ENCODE results near the gene CRK. TPM values are rescaled to one million over a fixed set of nuclear protein-coding genes. Genes with fewer than 3 reads are reported as not detected.

The CRK gene
- total and polyA plus RNA-seq, 5 experiments from 2014 or later = 18.8 to 27.6 (median 22.0) TPM

DNA sequence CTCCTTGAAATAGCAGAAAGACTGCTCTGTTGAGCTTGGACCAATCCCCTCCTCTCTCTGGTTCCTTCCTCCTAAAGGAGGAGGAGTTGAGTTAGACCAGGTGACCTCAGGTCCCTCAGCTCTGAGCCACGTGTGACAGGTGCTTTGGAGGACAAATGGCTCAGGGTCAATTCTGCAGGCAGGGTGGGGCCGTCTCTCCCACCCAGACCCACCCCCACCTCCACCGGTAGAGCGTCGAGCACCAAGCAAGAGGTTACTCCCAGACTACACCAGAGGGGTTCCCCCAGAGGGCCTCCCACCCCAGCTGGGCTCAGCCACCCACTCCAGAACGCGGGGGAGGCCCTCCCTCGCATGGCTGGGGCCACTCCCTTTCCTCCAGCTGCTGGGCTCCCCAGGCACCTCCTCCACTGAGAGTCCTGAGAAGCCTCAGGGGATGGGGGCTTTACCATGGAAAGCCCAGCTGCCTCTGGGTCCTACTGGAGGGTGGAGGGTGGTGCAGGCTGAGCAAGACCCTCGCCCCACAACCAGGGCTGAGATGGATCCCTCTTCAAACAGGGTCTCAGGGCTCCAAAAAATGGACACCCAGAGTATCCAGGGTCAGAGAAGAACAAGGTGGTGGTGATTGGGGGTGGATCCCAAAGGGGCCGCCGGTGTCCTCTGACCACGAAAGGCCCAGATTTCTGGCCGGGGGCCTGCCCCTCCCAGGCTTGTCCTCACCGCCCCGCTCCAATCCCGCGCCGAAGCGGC is 28.8 kb upstream of the CRK start:
- peak; percentile 29 to 61 for ATAC-seq
- POLR2A ChIA-PET = interaction anchor here (0.7 to 0.9 kb wide), 2 partner anchors 29 to 31 kb away, joined by 3 read pairs; partner anchors contain the start of gene CRK
- Mint-ChIP-seq H3K4me1 (peaks cover 7 to 32% (median 24%) of the 10 kb centered on the region in 4 donors), H3K36me3 (no peaks in the 10 kb centered on the region), H3K27ac (peak overlapping the region in 8 of 10 donors; percentile 65 to 87 (median 78)), H3K9me3 (no peaks in the 10 kb centered on the region), H3K27me3 (no peaks in the 10 kb centered on the region), H3K4me3 (peak overlapping the region; percentile 67 to 89 (median 81))
- DNase-seq = peak in 9 of 10 donors; percentile 36 to 76 (median 53)

DNA sequence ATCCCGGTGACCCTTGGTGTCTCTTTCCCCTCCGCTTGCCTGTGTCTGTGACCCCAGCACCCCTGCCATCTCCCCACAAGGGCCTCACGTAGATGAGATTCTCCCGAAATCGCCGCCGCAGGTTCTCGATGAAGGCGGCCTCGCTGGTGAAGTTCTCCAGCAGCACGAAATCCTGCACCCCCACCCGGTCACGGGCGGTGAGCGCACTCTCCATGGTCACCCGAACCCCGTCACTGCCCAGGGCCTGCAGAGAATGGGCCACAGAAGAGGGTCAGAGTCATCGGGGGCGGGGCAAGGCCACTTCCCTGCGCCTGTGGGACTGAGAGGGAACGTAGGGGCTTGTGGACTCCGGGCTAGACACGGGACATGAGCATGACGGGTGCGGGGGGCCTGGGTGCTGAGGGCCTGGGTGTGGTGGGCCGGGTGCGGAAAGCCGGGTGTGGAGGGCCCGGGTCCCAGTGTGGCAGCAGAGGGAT is 28.1 kb upstream of the CRK start:
- peaks cover 7 to 27% (median 21%) of the 10 kb centered on the region in 4 donors for H3K4me1 Mint-ChIP-seq
- no peaks in the 10 kb centered on the region for H3K9me3 Mint-ChIP-seq
- POLR2A ChIA-PET = interaction anchor here (0.7 kb wide), 2 partner anchors 24 to 28 kb away, joined by 3 read pairs; partner anchors contain the start of gene CRK
- H3K4me3 Mint-ChIP-seq = peak overlapping the region in 8 of 10 donors; percentile 7 to 82 (median 70)
- H3K36me3 Mint-ChIP-seq = no peaks in the 10 kb centered on the region
- no peak for DNase-seq
- H3K27me3 Mint-ChIP-seq = no peaks in the 10 kb centered on the region
- ATAC-seq = no peak
- H3K27ac Mint-ChIP-seq = peak overlapping the region in 5 of 10 donors; percentile 21 to 81 (median 61)

DNA sequence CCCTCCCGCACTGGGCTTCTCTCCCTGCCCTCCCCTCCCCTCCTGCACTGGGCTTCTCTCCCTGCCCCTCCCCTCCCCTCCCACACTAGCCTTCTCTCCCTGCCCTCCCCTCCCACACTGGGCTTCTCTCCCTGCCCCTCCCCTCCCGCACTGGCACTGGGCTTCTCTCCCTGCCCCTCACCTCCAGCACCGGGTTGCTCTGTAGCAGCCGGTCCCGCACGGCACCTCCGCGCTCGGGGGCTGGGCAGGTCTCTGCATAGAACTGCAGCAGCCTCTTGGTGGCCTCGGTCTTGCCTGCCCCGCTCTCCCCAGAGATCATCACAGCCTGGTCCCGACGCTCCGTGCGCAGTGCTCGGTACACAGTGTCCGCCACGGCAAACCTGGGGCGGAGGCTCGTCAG is 26.6 kb upstream of the CRK start:
- no peaks in the 10 kb centered on the region for H3K36me3 Mint-ChIP-seq
- no peaks in the 10 kb centered on the region for H3K27me3 Mint-ChIP-seq
- H3K9me3 Mint-ChIP-seq = no peaks in the 10 kb centered on the region
- H3K4me3 Mint-ChIP-seq = peak overlapping the region in 1 of 10 donors; percentile 39
- no peak overlapping the region for H3K27ac Mint-ChIP-seq
- no peak for DNase-seq
- POLR2A ChIA-PET = no interaction called here
- no peak for ATAC-seq
- peaks cover 5 to 20% (median 15%) of the 10 kb centered on the region in 4 donors for H3K4me1 Mint-ChIP-seq

DNA sequence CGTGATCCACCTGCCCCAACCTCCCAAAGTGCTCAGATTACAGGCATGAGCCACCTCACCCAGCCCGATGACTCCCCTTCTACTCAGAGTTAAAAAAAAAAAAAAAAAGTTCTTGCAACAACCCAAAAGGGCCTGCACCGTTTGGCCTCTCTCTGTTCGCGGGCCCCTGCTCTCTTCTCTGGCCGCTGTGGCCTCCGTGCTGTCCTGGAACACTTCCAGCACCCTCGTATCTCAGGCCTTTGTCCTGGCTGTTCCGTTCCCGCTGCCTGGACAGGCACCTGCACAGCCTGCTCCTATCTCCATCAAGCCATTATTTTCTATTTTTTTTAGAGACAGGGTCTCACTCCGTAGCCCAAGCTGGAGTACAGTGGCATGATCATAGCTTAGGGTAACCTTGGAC is 25.7 kb upstream of the CRK start:
- peaks cover under 1 to 15% (median 8%) of the 10 kb centered on the region in 4 donors for H3K4me1 Mint-ChIP-seq
- H3K36me3 Mint-ChIP-seq = no peaks in the 10 kb centered on the region
- no peaks in the 10 kb centered on the region for H3K27me3 Mint-ChIP-seq
- POLR2A ChIA-PET = interaction anchor here (0.7 to 1.0 kb wide), 2 partner anchors 19 to 225 kb away, joined by 3 read pairs; no protein-coding TSS in a partner anchor
- H3K27ac Mint-ChIP-seq = peak overlapping the region in 4 of 10 donors; percentile 34 to 59 (median 42)
- H3K9me3 Mint-ChIP-seq = no peaks in the 10 kb centered on the region
- ATAC-seq (no peak), DNase-seq (no peak)
- H3K4me3 Mint-ChIP-seq = no peak overlapping the region

DNA sequence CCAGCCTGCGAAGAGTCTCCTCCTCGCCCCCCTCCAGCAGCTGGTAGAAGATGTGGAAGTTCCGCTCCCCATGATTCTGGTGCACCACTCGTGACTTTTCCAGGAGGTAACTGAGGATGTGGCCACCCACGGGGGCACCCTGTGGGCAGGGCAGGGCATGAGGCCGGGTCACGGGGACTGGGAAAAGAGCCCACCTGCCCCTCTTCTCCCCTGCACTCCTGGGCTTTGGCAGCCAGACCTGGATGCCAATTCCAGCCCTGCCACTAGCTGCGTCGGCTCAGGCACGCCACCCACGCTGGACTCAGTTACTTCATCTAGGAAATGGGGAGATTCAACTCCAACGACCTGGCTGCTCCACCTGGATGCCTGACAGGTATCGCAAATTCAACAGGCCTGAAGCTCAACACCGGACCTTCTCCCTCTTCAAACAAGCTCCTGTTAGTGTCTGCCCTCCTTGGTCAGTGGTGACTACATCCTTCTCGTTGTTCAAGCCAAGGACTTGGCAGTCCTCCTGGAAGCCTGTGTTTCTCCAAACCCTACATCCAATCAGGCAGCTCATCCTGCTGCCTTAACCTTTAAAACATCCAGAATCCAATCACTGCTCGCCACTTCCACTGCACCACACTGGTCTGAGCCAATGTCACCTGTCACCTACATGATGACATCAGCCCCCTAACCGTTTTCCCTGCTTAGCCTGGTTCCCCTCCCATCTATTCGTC is 24.9 kb upstream of the CRK start:
- POLR2A ChIA-PET = interaction anchor here (0.7 to 1.0 kb wide), 2 partner anchors 18 to 224 kb away, joined by 3 read pairs; no protein-coding TSS in a partner anchor
- Mint-ChIP-seq H3K27me3 (no peaks in the 10 kb centered on the region), H3K27ac (peak overlapping the region in 3 of 10 donors; percentile 27 to 74 (median 36))

DNA sequence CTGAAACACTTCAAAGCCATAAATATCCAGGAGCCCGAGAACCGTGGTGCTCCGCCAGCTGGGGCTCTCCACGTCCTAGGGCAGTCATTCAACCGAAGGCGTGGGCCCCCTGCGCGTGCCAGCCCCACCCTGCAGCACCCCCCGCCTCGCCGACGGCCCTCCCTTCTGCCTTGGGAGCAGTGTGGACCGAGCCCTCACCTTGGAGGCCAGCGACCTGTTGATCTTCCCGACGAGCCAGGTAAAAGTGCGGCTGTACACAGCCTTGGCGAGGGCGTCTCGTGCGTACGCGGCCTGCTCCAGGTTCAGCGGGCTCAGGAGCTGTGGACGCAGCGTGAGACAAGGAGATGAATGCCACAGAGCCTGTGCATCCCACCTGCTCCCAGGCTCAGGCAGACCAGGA is 22.4 kb upstream of the CRK start:
- no peak for DNase-seq
- H3K4me3 Mint-ChIP-seq = no peak overlapping the region
- H3K36me3 Mint-ChIP-seq = no peaks in the 10 kb centered on the region
- no peak for ATAC-seq
- no peak overlapping the region for H3K27ac Mint-ChIP-seq
- peaks cover 6 to 15% (median 9%) of the 10 kb centered on the region in 4 donors for H3K4me1 Mint-ChIP-seq
- H3K9me3 Mint-ChIP-seq = no peaks in the 10 kb centered on the region
- POLR2A ChIA-PET = interaction anchor here (0.5 kb wide), 1 partner anchor 148 kb away, joined by 3 read pairs; no protein-coding TSS in a partner anchor
- no peaks in the 10 kb centered on the region for H3K27me3 Mint-ChIP-seq

More for the DNA sequence above, 24.9 kb upstream of the CRK start:
- Mint-ChIP-seq H3K9me3 (no peaks in the 10 kb centered on the region), H3K36me3 (no peaks in the 10 kb centered on the region), H3K4me1 (peaks cover 0 to 15% (median 7%) of the 10 kb centered on the region in 4 donors), H3K4me3 (no peak overlapping the region)
- no peak for DNase-seq
- no peak for ATAC-seq

DNA sequence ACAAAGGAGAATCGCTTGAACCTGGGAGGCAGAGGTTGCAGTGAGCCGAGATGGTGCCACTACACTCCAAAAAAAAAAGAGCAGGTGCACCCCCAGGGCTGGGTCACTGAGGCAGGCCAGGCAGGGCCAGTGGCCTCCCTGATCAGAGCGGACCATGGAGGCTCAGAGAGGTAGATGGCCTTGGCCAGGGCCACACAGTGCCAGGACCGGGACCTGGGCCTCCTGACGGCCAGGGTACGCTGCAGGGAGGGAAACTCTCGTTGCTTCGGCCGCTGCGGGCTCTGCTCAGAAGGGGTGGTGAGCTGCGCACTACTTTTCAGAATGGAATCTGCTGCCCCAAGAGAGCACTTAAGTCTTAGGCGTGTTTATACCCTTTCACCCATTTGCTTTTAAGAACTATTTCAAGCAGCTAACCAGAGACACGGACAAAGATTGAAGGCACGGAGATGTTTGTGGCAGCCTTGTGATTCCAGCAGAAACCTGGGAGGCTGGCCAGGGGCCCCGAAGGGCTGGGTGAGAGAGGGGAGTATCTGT is 19.4 kb upstream of the CRK start:
- Mint-ChIP-seq H3K9me3 (no peaks in the 10 kb centered on the region), H3K27ac (peak overlapping the region in 1 of 10 donors; percentile 33), H3K36me3 (no peaks in the 10 kb centered on the region), H3K4me3 (no peak overlapping the region), H3K27me3 (no peaks in the 10 kb centered on the region), H3K4me1 (peaks cover 13 to 24% (median 16%) of the 10 kb centered on the region in 4 donors)
- POLR2A ChIA-PET = no interaction called here
- ATAC-seq = no peak
- no peak for DNase-seq

DNA sequence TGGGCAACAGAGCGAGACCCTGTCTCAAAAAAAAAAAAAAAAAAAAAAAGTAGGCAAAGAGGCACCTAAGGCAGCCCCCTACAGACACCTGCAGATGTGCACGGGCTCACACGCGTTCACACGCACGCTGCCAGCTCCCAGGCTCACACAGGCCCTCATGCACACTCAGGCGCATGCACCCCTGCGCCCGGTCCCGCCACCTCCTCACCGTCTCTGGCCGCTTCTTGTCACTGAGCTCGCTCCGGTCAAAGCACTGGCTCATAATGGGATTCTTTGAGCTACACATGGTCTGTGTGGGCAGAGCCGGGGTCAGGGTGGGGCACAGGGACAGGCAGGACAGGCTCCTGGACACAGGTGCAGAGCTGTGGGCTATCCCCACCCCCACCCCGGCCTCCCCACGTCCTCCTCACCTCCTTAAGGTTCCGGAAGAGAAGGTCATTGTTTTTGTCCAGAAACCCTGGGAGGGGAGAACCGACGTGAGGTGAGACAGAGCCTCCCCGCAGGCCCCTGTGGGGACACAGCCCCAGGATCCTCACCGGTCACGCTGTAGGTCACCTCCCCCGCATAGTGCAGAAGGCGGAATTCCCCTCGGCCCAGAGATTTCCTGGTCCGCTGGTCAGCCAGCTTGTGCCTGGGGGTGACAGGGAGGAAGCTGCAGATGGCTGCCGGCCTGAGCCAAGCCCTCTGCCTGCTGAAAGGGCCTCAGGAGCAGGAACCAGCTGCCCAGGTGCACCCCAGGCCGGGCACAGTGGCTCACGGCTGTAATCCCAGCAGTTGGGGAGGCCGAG is 18.6 kb upstream of the CRK start:
- POLR2A ChIA-PET = interaction anchor here (0.5 to 2.8 kb wide), 5 partner anchors 11 to 42 kb away, joined by 3 to 10 read pairs (median 4); partner anchors contain the start of gene INPP5K
- H3K9me3 Mint-ChIP-seq = no peaks in the 10 kb centered on the region
- no peak overlapping the region for H3K27ac Mint-ChIP-seq
- DNase-seq (no peak), ATAC-seq (no peak)
- H3K4me1 Mint-ChIP-seq = peaks cover 13 to 24% (median 16%) of the 10 kb centered on the region in 4 donors
- no peak overlapping the region for H3K4me3 Mint-ChIP-seq
- H3K36me3 Mint-ChIP-seq = no peaks in the 10 kb centered on the region
- no peaks in the 10 kb centered on the region for H3K27me3 Mint-ChIP-seq

DNA sequence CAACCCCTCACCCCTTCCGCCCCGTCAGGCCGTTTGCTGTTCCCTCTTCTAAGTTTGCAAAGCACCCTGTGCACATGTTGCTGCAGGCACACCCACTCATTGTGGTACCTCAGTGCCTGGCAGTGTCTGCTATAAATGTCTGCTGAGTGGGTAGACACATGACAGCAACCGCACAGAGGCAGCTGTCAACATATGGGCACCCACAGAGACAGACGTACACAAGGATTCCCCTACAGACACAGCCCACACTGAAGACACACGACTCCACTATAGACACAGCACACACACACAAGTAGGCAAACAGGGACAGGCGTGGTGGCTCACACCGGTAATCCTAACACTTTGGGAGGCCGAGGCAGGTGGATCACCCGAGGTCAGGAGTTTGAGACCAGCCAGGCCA is 17.8 kb upstream of the CRK start:
- H3K4me3 Mint-ChIP-seq = peak overlapping the region in 5 of 10 donors; percentile 31 to 52 (median 43)
- no peaks in the 10 kb centered on the region for H3K27me3 Mint-ChIP-seq
- POLR2A ChIA-PET = interaction anchor here (0.5 to 2.8 kb wide), 3 partner anchors 11 to 43 kb away, joined by 4 to 10 read pairs (median 7); partner anchors contain the start of gene INPP5K
- peaks cover 0 to 2% (median 0%) of the 10 kb centered on the region in 9 donors for H3K9me3 Mint-ChIP-seq
- H3K4me1 Mint-ChIP-seq = peaks cover 13 to 24% (median 16%) of the 10 kb centered on the region in 4 donors
- ATAC-seq (peak; percentile 96), DNase-seq (peak in 5 of 10 donors; percentile 45 to 74 (median 64))
- H3K27ac Mint-ChIP-seq = peak overlapping the region in 8 of 10 donors; percentile 20 to 89 (median 80)
- H3K36me3 Mint-ChIP-seq = no peaks in the 10 kb centered on the region

DNA sequence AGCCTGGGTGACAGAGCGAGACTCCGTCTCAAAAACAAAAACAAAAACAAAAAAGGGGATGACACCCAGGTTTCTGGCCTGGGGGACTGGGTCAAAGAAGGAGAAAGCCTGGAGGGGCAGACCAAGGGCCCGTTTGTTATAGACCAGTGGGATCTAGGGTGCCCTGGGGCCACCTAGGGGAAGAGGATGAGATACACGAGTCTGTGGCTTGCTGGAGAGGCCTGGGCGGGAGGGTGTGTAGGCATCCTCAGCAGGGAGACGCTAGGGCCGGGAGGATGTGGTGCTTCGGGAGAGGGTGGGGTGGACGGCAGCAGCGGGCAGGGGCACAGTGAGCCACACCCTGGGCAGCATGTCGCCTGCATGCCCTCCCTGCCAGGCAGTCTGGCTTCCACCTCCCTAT is 17.1 kb upstream of the CRK start:
- Mint-ChIP-seq H3K27ac (peak overlapping the region in 5 of 10 donors; percentile 3 to 83 (median 55)), H3K4me3 (peak overlapping the region in 4 of 10 donors; percentile 19 to 68 (median 37)), H3K4me1 (peaks cover 13 to 24% (median 18%) of the 10 kb centered on the region in 4 donors), H3K36me3 (peaks cover 0 to 4% (median 0%) of the 10 kb centered on the region in 3 donors), H3K27me3 (no peaks in the 10 kb centered on the region), H3K9me3 (peaks cover 0 to 2% (median 0%) of the 10 kb centered on the region in 9 donors)
- POLR2A ChIA-PET = interaction anchor here (1.2 to 2.8 kb wide), 2 partner anchors 43 to 108 kb away, joined by 3 to 7 read pairs; partner anchors contain the start of gene INPP5K
- ATAC-seq (peak; percentile 60 to 65), DNase-seq (peak in 1 of 10 donors; percentile 23)

Data from naive thymus-derived CD8-positive, alpha-beta T cell (primary cell).